H9 (cell line): ENCODE results near the gene LYZL6. TPM values are rescaled to one million over a fixed set of nuclear protein-coding genes. Genes with fewer than 3 reads are reported as not detected.
A peak's percentile ranks its signal among the peaks of the same experiment; 100 is the strongest.

Source experiments
- DNase-seq: peaks from one replicate; pipeline ENCODE4 v3.0.0-alpha.2; 2017
- H2AFZ ChIP-seq: one replicate; pipeline ENCODE4 v1.6.1; 2013; ENCODE audit warnings: mild to moderate bottlenecking, low read length, control low read depth, moderate library complexity
- H2AK5ac ChIP-seq: 2 replicates; pipeline ENCODE4 v1.6.1; 2013; ENCODE audit warnings: low read length, control low read depth, mixed read lengths; ENCODE audit not compliant: insufficient read length
- H2BK120ac ChIP-seq: one replicate; pipeline ENCODE4 v1.6.1; 2013; ENCODE audit warnings: low read depth, mild to moderate bottlenecking, low read length, control low read depth, inconsistent platforms; ENCODE audit not compliant: poor library complexity, severe bottlenecking
- H2BK12ac ChIP-seq: 2 replicates; pipeline ENCODE4 v1.6.1; 2013; ENCODE audit warnings: low read length, control low read depth, mixed read lengths, low read depth; ENCODE audit not compliant: insufficient read length
- H2BK15ac ChIP-seq: 2 replicates; pipeline ENCODE4 v1.6.1; 2013; ENCODE audit warnings: low read depth, low read length, control low read depth
- H2BK20ac ChIP-seq: one replicate; pipeline ENCODE4 v1.6.1; 2013; ENCODE audit warnings: low read depth, mild to moderate bottlenecking, low read length, control low read depth, inconsistent platforms; ENCODE audit not compliant: poor library complexity, severe bottlenecking
- H2BK5ac ChIP-seq: 2 replicates; pipeline ENCODE4 v1.6.1; 2013; ENCODE audit warnings: low read length, control low read depth, mixed read lengths; ENCODE audit not compliant: insufficient read length
- H3K14ac ChIP-seq: 2 replicates; pipeline ENCODE4 v1.6.1; 2013; ENCODE audit warnings: low read length, control low read depth; ENCODE audit not compliant: insufficient read depth
- H3K18ac ChIP-seq: 2 replicates; pipeline ENCODE4 v1.6.1; 2013; ENCODE audit warnings: low read depth, mild to moderate bottlenecking, mixed read lengths, low read length, control low read depth; ENCODE audit not compliant: insufficient read length
- H3K23ac ChIP-seq: 2 replicates; pipeline ENCODE4 v1.6.1; 2013; ENCODE audit warnings: low read length, control low read depth, mixed read lengths, low read depth; ENCODE audit not compliant: insufficient read length
- H3K23me2 ChIP-seq: 2 replicates; pipeline ENCODE4 v1.6.1; 2013; ENCODE audit warnings: low read depth, mild to moderate bottlenecking, mixed read lengths, low read length, control low read depth; ENCODE audit not compliant: insufficient read length, poor library complexity, severe bottlenecking
- H3K27ac ChIP-seq: 2 replicates; pipeline ENCODE4 v1.5.1; 2013; ENCODE audit warnings: low read length, control low read depth, mixed read lengths, low read depth; ENCODE audit not compliant: insufficient read length
- H3K27me3 ChIP-seq: 2 replicates; pipeline ENCODE4 v1.6.1; 2013; ENCODE audit warnings: low read length, control low read depth, inconsistent platforms; ENCODE audit not compliant: insufficient read depth
- H3K4ac ChIP-seq: 2 replicates; pipeline ENCODE4 v1.6.1; 2013; ENCODE audit warnings: low read depth, mild to moderate bottlenecking, control low read depth, inconsistent platforms, low read length, moderate library complexity
- H3K4me1 ChIP-seq: 2 replicates; pipeline ENCODE4 v1.6.1; 2013; ENCODE audit warnings: low read length, control low read depth, inconsistent platforms; ENCODE audit not compliant: insufficient read depth
- H3K4me2 ChIP-seq: 2 replicates; pipeline ENCODE4 v1.6.1; 2013; ENCODE audit warnings: low read length, control low read depth, mixed read lengths; ENCODE audit not compliant: insufficient read length, insufficient read depth
- H3K56ac ChIP-seq: 2 replicates; pipeline ENCODE4 v1.6.1; 2013; ENCODE audit warnings: low read depth, mild to moderate bottlenecking, mixed read lengths, low read length, control low read depth; ENCODE audit not compliant: insufficient read length
- H3K79me1 ChIP-seq: 2 replicates; pipeline ENCODE4 v1.6.1; 2013; ENCODE audit warnings: low read depth, mild to moderate bottlenecking, moderate library complexity, low read length, control low read depth, inconsistent platforms; ENCODE audit not compliant: insufficient read depth, poor library complexity, severe bottlenecking
- H3K79me2 ChIP-seq: 2 replicates; pipeline ENCODE4 v1.6.1; 2013; ENCODE audit warnings: low read length, control low read depth, inconsistent platforms; ENCODE audit not compliant: insufficient read depth
- H3K9ac ChIP-seq: 2 replicates; pipeline ENCODE4 v1.6.1; 2013; ENCODE audit warnings: low read length, control low read depth, mixed read lengths; ENCODE audit not compliant: insufficient read length; ENCODE audit errors: extremely low read depth
- H3K9me3 ChIP-seq: one replicate; pipeline ENCODE4 v1.6.1; 2013; ENCODE audit warnings: low read depth, low read length, inconsistent platforms; ENCODE audit not compliant: control insufficient read depth
- H3T11ph ChIP-seq: one replicate; pipeline ENCODE4 v1.6.1; 2013; ENCODE audit warnings: mild to moderate bottlenecking, low read length, control low read depth, inconsistent platforms
- H4K20me1 ChIP-seq: one replicate; pipeline ENCODE4 v1.6.1; 2013; ENCODE audit not compliant: control insufficient read depth, insufficient read length, insufficient read depth
- H4K5ac ChIP-seq: 2 replicates; pipeline ENCODE4 v1.6.1; 2013; ENCODE audit warnings: low read depth, mild to moderate bottlenecking, mixed read lengths, low read length, control low read depth; ENCODE audit not compliant: insufficient read length
- H4K8ac ChIP-seq: replicated peaks from 2 replicates; pipeline ENCODE4 v1.6.1; 2013; ENCODE audit warnings: low read length, control low read depth, mixed read lengths, low read depth; ENCODE audit not compliant: insufficient read length
- H4K91ac ChIP-seq: 2 replicates; pipeline ENCODE4 v1.6.1; 2013; ENCODE audit warnings: low read depth, mild to moderate bottlenecking, moderate library complexity, mixed read lengths, low read length, control low read depth; ENCODE audit not compliant: insufficient read length
- H3K27ac Mint-ChIP-seq, 3 experiments: 2 replicates in 2 of 3; 3 replicates in 1 of 3; pipeline ENCODE4 v1.8.0; 2020 to 2021; ENCODE audit warnings: mixed read lengths in 3 of 3, mild to moderate bottlenecking in 1 of 3, moderate library complexity in 1 of 3
- H3K27me3 Mint-ChIP-seq: 2 replicates; pipeline ENCODE4 v1.8.0; 2021; ENCODE audit warnings: low read depth, mild to moderate bottlenecking, moderate library complexity, mixed read lengths
- H3K36me3 Mint-ChIP-seq, 3 experiments: 2 replicates in 2 of 3; 3 replicates in 1 of 3; pipeline ENCODE4 v1.8.0; 2020 to 2021; ENCODE audit warnings: low read depth in 3 of 3, mixed read lengths in 3 of 3; ENCODE audit not compliant: insufficient read depth in 1 of 3
- H3K4me1 Mint-ChIP-seq, 2 experiments: 2 replicates each; pipeline ENCODE4 v1.8.0; 2020; ENCODE audit warnings: mixed read lengths in 2 of 2
- H3K4me3 Mint-ChIP-seq, 2 experiments: 2 replicates in 1 of 2; 3 replicates in 1 of 2; pipeline ENCODE4 v1.8.0; 2020 to 2021; ENCODE audit warnings: mild to moderate bottlenecking in 2 of 2, mixed read lengths in 2 of 2, moderate library complexity in 1 of 2
- H3K9me3 Mint-ChIP-seq, 2 experiments: 2 replicates in 1 of 2; 3 replicates in 1 of 2; pipeline ENCODE4 v1.8.0; 2020; ENCODE audit warnings: mild to moderate bottlenecking in 2 of 2, mixed read lengths in 2 of 2, moderate library complexity in 1 of 2
- CTCF ChIP-seq: fragments of 200-600 bp; sonication (generic); conservative IDR thresholded peaks from 3 replicates; pipeline ENCODE4 v1.8.0; 2021; ENCODE audit warnings: antibody characterized with exemption, mild to moderate bottlenecking
- WGBS: extraction: QIAGEN DNeasy Blood & Tissue Kit; methylation state at CpG from one replicate; pipeline ENCODE4 v1.1.7; 2013; ENCODE audit warnings: missing lambda C conversion rate, low lambda C conversion rate, mixed read lengths; ENCODE audit not compliant: insufficient read length; ENCODE audit errors: extremely low coverage; 5-methylcytosine and 5-hydroxymethylcytosine counted together
- total RNA-seq: library from RNA; stranded (reverse); gene quantifications from 2 replicates; pipeline ENCODE4 v1.2.1, GENCODE V29; 2021

Gene LYZL6
- total RNA-seq, 1 experiment from 2014 or later: not detected

DNA sequence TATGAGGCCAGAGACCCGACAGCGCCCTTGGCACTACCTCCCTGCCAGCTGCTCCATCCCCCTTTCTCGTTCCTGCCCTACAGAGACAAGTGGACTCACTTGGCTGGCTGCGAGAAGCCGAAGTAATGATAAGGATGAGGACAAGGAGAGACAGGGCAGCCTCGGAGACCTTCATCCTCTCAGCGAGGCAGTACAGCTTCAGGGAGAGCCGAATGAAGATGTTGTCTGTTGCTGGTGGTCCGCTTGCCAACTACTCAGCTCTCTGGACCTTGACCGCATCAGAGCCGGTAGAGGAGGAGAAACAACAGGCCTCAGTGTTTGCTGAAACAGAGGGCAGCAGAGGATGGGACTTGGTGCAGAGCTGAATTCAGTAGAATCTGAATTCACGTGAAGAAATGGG is 37.7 kb upstream of the LYZL6 start, which contains the start of gene CCL16:
TSS of gene CCL16 (minus strand) at position 252 of the 400 bp plus-strand sequence. CDS start at position 175, 77 bp downstream.
- Histone ChIP-seq H2AK5ac (no peak within 1 kb of the TSS), H4K8ac (no peak within 1 kb of the TSS), H2BK12ac (no peak within 1 kb of the TSS), H3K79me2 (no peaks in the 10 kb centered on the region), H4K91ac (no peak within 1 kb of the TSS), H3K18ac (no peak within 1 kb of the TSS), H2AFZ (no peak within 1 kb of the TSS), H2BK120ac (no peak within 1 kb of the TSS), H3K79me1 (no peaks in the 10 kb centered on the region), H3K27me3 (no peaks in the 10 kb centered on the region), H4K20me1 (no peaks in the 10 kb centered on the region), H3K9ac (no peak within 1 kb of the TSS), H3K4me1 (no peaks in the 10 kb centered on the region), H3K4ac (no peak within 1 kb of the TSS), H3K14ac (no peak within 1 kb of the TSS), H2BK15ac (no peak within 1 kb of the TSS), H3K56ac (no peak within 1 kb of the TSS), H2BK20ac (no peak within 1 kb of the TSS), H3T11ph (no peak within 1 kb of the TSS), H4K5ac (no peak within 1 kb of the TSS), H3K27ac (no peak within 1 kb of the TSS), H3K23ac (no peak within 1 kb of the TSS), H3K4me2 (no peak within 1 kb of the TSS), H3K9me3 (no peaks in the 10 kb centered on the region), H2BK5ac (no peak within 1 kb of the TSS), H3K23me2 (no peaks in the 10 kb centered on the region)
- no CpG with 5 or more reads among the region's 12 CpGs for WGBS
- Mint-ChIP-seq H3K4me1 (peaks cover under 1 to 3% of the 10 kb centered on the region in 2 experiments; a peak in 1 of 4 replicates), H3K27ac (no peak within 1 kb of the TSS; a peak in 1 of 7 replicates), H3K4me3 (no peak within 1 kb of the TSS), H3K27me3 (peaks cover 4% of the 10 kb centered on the region), H3K9me3 (no peaks in the 10 kb centered on the region), H3K36me3 (no peaks in the 10 kb centered on the region)
- DNase-seq: peak; percentile 18
- TF ChIP-seq CTCF: no peak
